Lung (tissue), 12 donors: ENCODE data around the gene HPN. TPM values are rescaled to one million over a fixed set of nuclear protein-coding genes. Genes with fewer than 3 reads are reported as not detected.

ENCODE experiments used
- ATAC-seq: fragments of 200-7000 bp; cut with Tn5 transposase; one replicate; pipeline ENCODE4 v1.9.1; 2020; ENCODE audit warnings: moderate number of reproducible peaks; ENCODE audit not compliant: insufficient read depth, low FRiP score
- DNase-seq, 3 donors: peaks; one replicate each; pipeline ENCODE4 v3.0.0-alpha.2; 2013 to 2017
- H3K27ac ChIP-seq, 2 donors: one replicate each; pipeline ENCODE4 v1.5.1; 2013; ENCODE audit warnings: mild to moderate bottlenecking in 2 of 2, moderate library complexity in 2 of 2, control low read depth in 1 of 2, inconsistent platforms in 1 of 2, low read depth in 1 of 2, low read length in 1 of 2
- H3K27me3 ChIP-seq, 3 donors: one replicate each; pipeline ENCODE4 v1.5.1; 2013; ENCODE audit warnings: low read length in 2 of 3; ENCODE audit not compliant: control insufficient read depth in 3 of 3, insufficient read depth in 3 of 3
- H3K36me3 ChIP-seq, 4 donors: one replicate each; pipeline ENCODE4 v1.5.1; 2013; ENCODE audit warnings: low read length in 4 of 4, mild to moderate bottlenecking in 1 of 4, moderate library complexity in 1 of 4; ENCODE audit not compliant: control insufficient read depth in 4 of 4, insufficient read depth in 4 of 4
- H3K4me1 ChIP-seq, 5 donors: one replicate each; pipeline ENCODE4 v1.5.1; 2013; ENCODE audit warnings: low read length in 5 of 5, mild to moderate bottlenecking in 2 of 5, moderate library complexity in 1 of 5; ENCODE audit not compliant: control insufficient read depth in 5 of 5, insufficient read depth in 5 of 5
- H3K4me3 ChIP-seq: one replicate; pipeline ENCODE4 v1.5.1; 2013; ENCODE audit warnings: mild to moderate bottlenecking, control low read depth, moderate library complexity
- H3K9ac ChIP-seq, 2 donors: one replicate each; pipeline ENCODE4 v1.5.1; 2013; ENCODE audit warnings: low read length in 2 of 2, control low read depth in 1 of 2; ENCODE audit not compliant: insufficient read depth in 1 of 2
- H3K9me3 ChIP-seq, 4 donors: one replicate each; pipeline ENCODE4 v1.5.1; 2013; ENCODE audit warnings: low read length in 3 of 4, mild to moderate bottlenecking in 1 of 4, moderate library complexity in 1 of 4; ENCODE audit not compliant: control insufficient read depth in 4 of 4, insufficient read depth in 3 of 4
- WGBS, 2 donors: extraction: QIAGEN DNeasy Blood & Tissue Kit; methylation state at CpG; one replicate each; pipeline ENCODE4 v1.1.7; 2013; 5-methylcytosine and 5-hydroxymethylcytosine counted together
- polyA plus RNA-seq, 2 donors: library from polyadenylated mRNA; stranded (reverse); fragments of 200-250 nt; gene quantifications; one replicate each; pipeline ENCODE4 v1.2.1, GENCODE V29; 2013
- total RNA-seq, 2 donors: library from RNA; depleted of rRNA in 1 of 2; stranded (reverse); fragments of >200 nt in 1 of 2; gene quantifications; one replicate each; pipeline ENCODE4 v1.2.1, GENCODE V29; 2014 to 2021
- TF ChIP-seq, protein P1 (sequence below): IDR thresholded peaks from 2 replicates; pipeline ENCODE4 v1.5.1; 2012; ENCODE audit warnings: mild to moderate bottlenecking; ENCODE audit errors: control extremely low read depth, extremely low read depth
- donor health status: control.
- donor health status: control.
- donor health status: Bipolar disorder and iron deficiency.
- donor health status: healthy.
- donor health status: DM: yes; HTN: yes; CAD: no.

The HPN gene
- total and polyA plus RNA-seq, 4 donors: 15.4 to 41.4 (median 26.8) TPM

DNA sequence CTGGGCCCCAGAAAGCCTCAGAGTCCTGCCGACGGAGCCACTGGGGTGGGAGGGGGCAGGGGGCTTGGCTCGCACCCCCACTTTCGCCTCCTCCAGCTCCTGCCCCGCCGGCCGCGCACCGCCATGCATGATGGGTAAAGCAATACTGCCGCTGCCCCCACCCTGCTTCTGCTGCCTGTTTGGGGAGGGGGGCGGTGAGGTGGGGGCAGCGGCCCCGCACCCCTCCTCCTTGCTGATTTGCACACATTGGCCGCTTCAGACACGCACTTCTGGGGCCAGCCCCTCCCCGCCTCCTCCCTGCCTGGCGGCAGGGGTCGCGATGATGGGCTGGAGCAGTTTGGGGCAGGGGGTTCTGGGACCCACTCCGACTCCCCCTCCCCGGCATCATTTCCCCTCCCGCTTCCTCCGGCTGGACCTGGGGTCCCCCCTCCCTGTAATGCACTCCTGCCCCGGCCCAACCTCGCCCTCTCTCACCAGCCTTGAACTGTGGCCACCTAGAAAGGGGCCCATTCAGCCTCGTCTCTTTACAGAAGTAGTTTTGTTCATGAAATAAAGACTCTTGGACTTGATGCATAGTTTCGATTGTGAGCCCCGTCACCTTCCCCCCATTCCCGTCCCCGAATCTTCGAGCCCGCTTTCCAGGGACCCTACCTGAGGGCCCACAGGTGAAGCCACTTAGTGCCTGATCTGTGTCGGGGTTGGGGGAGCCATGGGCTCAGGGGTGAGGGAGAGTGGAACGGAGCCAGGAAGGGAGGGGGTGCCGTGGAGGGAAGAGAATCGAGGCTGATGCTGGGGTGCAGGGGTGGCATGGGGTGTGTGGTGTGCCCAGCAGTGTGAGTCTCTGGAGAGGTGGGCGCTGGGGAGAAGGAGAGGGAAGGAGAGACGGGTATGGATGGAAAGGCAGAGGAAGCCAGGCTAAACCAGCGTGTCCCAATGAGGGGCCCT, 1.4 kb upstream of the HPN start:
- H3K27ac ChIP-seq: peak overlapping the region; percentile 65 to 92
- H3K9me3 ChIP-seq: no peaks in the 10 kb centered on the region
- no peaks in the 10 kb centered on the region for H3K27me3 ChIP-seq
- WGBS, 2 donors: 15 to 37% methylated on average over 29 to 39 of the region's 39 CpGs
- peak in 2 of 3 donors; percentile 38 to 41 for DNase-seq
- no peaks in the 10 kb centered on the region for H3K36me3 ChIP-seq
- H3K4me1 ChIP-seq: peaks cover 6 to 31% (median 18%) of the 10 kb centered on the region in 5 donors
- ATAC-seq: no peak
- no peak overlapping the region for H3K4me3 ChIP-seq
- no peak overlapping the region for H3K9ac ChIP-seq
- TF ChIP-seq, protein P1, sequence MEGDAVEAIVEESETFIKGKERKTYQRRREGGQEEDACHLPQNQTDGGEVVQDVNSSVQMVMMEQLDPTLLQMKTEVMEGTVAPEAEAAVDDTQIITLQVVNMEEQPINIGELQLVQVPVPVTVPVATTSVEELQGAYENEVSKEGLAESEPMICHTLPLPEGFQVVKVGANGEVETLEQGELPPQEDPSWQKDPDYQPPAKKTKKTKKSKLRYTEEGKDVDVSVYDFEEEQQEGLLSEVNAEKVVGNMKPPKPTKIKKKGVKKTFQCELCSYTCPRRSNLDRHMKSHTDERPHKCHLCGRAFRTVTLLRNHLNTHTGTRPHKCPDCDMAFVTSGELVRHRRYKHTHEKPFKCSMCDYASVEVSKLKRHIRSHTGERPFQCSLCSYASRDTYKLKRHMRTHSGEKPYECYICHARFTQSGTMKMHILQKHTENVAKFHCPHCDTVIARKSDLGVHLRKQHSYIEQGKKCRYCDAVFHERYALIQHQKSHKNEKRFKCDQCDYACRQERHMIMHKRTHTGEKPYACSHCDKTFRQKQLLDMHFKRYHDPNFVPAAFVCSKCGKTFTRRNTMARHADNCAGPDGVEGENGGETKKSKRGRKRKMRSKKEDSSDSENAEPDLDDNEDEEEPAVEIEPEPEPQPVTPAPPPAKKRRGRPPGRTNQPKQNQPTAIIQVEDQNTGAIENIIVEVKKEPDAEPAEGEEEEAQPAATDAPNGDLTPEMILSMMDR: no peak

GRCh38 chr19:35040826-35041547, 534 bp upstream of the HPN start:
- peaks cover 6 to 31% (median 18%) of the 10 kb centered on the region in 5 donors for H3K4me1 ChIP-seq
- H3K27ac ChIP-seq: peak overlapping the region; percentile 65 to 92
- ATAC-seq: peak; percentile 53
- TF ChIP-seq, protein P1: no peak
- H3K4me3 ChIP-seq: no peak overlapping the region
- DNase-seq: peak; percentile 37 to 67 (median 37)
- no peaks in the 10 kb centered on the region for H3K9me3 ChIP-seq
- H3K9ac ChIP-seq: no peak overlapping the region
- H3K36me3 ChIP-seq: no peaks in the 10 kb centered on the region
- no peaks in the 10 kb centered on the region for H3K27me3 ChIP-seq
- 8 to 9% methylated on average over 32 to 36 of the region's 36 CpGs for WGBS, 2 donors

DNA sequence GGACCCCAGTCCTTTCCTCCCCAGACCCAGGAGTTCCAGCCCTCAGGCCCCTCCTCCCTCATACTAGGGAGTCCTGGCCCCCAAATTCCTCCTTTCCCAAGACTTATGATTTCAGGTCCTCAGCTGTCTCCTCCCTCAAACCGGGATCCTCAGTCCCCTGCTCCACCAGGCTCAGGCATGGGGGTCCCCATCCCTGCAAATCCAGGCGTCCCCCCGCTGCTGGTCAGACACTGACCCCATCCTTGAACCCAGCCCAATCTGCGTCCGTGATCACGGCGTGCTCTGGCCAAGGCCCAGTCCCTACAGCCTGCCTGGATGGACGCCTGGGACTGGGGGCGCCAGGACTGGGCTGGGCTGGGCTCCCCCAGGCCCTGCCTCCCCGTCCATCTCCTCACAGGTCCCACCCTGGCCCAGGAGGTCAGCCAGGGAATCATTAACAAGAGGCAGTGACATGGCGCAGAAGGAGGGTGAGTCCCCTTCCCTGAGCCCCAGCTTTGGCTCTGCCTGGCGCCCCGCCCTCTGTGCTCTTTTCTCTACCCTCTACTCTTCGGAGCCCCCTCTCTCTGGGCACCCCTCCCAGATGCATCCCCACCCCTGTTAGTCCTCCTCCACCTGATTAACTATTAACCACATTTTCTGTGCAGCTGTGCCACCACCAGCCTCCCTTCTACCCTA, 672 bp downstream of the HPN start:
- H3K4me1 ChIP-seq: peaks cover 6 to 31% (median 18%) of the 10 kb centered on the region in 5 donors

More for the DNA sequence above, 672 bp downstream of the HPN start:
- H3K27ac ChIP-seq: peak overlapping the region in 1 of 2 donors; percentile 84
- H3K4me3 ChIP-seq: peak overlapping the region; percentile 27
- DNase-seq (no peak), ATAC-seq (no peak)
- TF ChIP-seq, protein P1: no peak
- H3K36me3 ChIP-seq: no peaks in the 10 kb centered on the region
- no peaks in the 10 kb centered on the region for H3K9me3 ChIP-seq
- H3K27me3 ChIP-seq: no peaks in the 10 kb centered on the region
- H3K9ac ChIP-seq: peak overlapping the region in 1 of 2 donors; percentile 53
- WGBS, 2 donors: 65 to 86% methylated on average over 14 of the region's 14 CpGs
